Activated CD8-positive, alpha-beta memory T cell treated with anti-CD3 and anti-CD28 coated beads, Interleukin-2, amount 50 U/mL, for 1 hour (primary cell): ENCODE data around the gene MARCHF6.
"Not testable (repeated sequence)": the region's sequence is repeated elsewhere in the genome, so short reads cannot be mapped to it uniquely, and the experiment has no call there.

Experiments
- DNase-seq: peaks from one replicate; pipeline ENCODE4 v3.0.0-alpha.2; 2020; ENCODE audit errors: extremely low read depth

MARCHF6 gene

GRCh38 chr5:10324518-10325370, 28.8 kb upstream of the MARCHF6 start:
- DNase-seq = no peak

DNA sequence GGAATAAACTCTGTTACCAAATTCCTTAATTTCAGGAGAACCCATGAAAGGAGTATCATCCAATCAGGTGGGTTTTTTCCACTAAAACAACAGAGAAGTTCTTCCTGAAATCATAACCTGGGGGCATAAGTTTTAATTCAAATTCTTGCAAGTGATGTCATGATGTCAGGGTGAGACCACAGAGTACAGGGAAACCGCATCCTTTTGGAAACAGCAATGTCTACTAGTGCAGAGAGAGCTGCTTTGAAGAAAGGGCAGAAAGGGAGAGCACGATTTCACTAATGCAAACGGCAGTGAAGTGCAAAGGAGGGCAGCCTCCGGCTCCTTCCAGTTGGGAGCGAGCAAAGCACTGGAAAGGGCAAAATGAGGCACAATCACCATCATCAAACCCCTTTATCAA, 25.2 kb upstream of the MARCHF6 start:
- DNase-seq = no peak

- no peak for DNase-seq
Observed at GRCh38 chr5:10329446-10329819, 24.1 kb upstream of the MARCHF6 start.

- DNase-seq = no peak
Observed at GRCh38 chr5:10329820-10330481, 23.5 kb upstream of the MARCHF6 start.

- DNase-seq = no peak
Observed at GRCh38 chr5:10330511-10331230, 22.8 kb upstream of the MARCHF6 start.

DNA sequence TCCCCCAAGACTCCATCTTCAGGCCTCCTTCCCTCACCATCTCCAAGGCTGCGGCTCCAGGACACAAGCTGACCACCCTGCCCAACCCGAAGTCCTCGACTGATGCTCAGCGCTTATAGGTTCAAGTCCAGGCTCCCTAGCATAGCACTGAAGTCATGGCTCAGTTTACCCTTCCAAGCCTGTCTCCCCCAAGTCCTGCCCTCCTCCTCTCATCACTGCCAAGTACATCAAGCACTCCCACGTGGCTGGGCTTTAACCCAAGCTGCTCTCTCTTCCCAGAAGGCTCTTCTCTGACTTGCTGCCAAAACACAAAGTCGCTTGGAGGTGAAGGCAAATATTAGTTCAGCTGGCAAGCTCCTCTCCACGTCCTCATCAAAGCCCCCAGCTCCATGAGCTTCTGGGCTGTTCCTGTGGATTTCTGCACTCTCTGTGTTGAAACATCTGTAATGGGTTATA, 22.1 kb upstream of the MARCHF6 start:
- no peak for DNase-seq

- DNase-seq = no peak
Observed at GRCh38 chr5:10332301-10332700, 21.2 kb upstream of the MARCHF6 start.

DNA sequence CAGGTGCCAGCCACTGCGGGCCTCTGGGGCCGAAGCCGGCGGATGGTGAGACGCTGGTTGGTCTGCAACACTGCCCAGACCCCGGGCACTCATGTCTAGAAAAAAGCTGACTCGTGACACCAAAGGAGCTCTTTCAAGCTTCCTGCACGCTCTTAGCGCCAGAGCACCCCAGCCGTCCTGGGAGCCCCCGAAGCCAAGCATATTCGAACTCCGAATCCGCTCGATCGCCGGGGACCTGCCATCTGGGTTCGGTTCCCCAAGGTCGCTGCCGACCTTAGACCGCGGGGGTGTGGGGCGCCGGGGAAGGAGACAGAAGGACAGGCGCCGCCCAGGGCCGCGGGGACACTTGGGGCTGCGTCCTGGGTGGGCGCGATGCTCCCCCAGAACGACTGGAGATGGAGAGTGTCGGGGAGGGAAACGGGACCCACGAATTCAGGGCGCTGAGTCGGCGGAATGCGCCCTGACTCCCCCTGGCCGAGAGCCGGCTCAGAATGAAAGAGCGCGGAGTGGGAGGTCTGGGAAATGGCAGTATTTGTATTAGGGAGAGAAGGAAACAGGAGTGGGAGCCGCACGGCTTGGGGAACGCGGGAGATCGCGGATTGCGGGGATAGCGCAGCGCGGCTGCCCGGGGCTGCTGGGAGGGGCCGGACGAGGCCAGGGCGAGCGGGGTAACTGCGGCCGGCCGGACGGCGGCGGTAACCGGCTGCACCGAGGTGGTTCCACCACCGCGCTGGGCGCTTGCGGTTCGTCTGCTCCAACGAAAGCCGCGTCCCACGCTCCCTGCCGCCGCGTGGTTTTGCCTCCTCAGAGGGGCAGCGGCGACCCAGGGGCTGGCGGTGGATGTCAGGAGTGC, 20.1 kb upstream of the MARCHF6 start:
- DNase-seq = no peak

DNA sequence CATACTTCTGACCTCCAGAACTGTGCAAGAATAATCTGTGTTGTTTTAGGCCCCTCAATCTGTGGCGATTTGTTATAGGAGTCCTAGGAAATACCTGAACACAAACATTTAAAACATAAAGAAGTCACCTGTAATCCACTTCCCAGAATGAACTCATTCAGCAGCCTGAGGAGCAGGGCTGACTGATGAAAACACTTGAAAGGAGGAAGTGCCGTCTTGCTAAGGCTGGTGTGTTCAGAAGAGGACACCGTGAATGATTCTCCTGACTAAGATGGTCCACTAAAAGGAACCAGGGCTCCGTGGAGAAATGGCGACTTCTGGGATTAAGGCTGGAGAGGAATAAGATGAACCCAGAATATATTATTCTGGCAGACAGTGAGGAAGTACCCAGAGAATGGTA, 18.7 kb upstream of the MARCHF6 start:
- no peak for DNase-seq

DNA sequence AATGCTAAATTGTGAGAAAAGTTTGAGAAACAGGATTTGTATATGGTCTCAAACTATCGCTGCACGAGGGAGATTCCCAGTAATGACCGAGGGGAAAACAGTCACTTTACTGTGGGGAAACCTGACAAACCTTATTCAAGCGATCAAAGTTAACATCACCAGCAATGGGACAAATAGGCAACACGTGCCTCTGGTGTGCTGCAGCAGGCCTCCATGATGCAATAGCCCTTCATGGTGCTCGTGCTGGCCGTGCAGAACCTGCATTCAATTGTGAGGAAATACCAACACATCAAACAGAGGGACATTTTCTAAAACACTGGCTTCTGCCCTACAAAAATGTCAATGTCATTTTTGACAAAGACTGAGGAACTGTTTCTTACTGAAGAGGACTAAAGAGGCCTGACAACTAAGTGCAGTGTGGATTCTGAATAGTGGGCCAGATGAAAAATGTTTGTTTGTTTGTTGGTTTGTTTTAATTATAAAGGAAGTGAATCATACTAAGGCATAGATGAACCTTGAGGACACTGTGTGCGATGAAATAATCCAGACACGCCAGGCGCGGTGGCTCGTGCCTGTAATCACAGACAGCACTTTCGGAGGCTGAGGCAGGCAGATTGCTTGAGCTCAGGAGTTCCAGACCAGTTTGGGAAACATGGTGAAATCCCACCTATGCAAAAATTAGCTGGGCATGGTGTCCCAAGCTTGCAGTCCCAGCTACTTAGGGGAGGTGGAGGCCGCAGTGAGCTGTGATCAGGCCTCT, 17.6 kb upstream of the MARCHF6 start:
- DNase-seq = no peak

DNA sequence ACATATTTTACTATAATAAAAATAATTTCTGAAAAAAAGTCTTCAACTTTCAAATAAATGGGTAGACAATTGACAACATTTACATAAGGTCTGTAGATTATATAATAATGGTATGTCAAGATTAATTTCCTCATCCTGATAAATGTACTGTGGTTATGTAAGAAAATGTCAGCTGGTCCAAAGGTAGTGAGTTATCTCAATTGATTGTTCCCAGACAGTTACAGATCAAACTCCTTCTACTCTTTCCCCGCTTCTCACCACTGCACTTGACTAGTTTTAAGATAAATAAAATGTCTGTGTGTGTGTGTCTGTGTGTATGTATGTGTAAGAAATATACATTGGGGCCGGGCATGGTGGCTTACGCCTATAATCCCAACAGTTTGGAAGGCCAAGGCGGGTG, 16.4 kb upstream of the MARCHF6 start:
- DNase-seq = no peak

DNA sequence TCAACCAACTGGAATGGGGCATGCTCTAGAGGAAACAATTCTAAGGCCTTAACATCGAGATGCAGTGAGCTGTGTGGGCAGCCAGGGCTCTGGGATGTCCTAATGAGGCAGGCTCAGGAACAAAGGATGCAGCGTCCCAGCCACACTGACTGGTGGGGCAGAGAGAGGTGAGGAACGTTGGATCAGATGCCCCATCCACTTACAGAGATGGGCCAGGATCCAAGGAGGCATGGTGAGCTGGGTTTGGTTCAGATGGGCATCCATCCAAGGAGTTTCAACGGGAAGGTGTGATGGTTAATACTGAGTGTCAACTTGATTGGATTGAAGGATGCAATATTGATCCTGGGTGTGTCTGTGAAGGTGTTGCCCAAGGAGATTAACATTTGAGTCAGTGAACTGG, 15.5 kb upstream of the MARCHF6 start:
- no peak for DNase-seq

DNA sequence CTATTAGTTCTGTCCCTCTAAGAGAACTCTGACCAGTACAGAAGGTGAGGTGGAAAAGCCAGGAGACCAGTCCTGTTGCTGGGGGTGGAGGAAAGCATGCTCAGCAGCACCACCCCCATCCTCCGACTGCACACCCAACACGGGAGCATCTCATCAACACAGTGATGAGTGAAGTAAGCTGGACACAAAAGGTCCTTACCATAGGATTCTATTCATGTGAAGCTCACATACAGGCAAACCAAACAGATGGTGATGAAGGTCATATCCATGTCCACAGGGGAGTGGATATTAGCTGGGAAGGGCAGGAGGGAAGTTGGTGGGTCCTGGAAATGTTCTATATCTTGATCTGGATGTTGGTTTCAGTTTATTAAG, 14.8 kb upstream of the MARCHF6 start:
- no peak for DNase-seq

- DNase-seq = no peak
Observed at GRCh38 chr5:10339058-10339811, 14.3 kb upstream of the MARCHF6 start.

GRCh38 chr5:10339958-10340357, 13.5 kb upstream of the MARCHF6 start:
- no peak for DNase-seq

DNA sequence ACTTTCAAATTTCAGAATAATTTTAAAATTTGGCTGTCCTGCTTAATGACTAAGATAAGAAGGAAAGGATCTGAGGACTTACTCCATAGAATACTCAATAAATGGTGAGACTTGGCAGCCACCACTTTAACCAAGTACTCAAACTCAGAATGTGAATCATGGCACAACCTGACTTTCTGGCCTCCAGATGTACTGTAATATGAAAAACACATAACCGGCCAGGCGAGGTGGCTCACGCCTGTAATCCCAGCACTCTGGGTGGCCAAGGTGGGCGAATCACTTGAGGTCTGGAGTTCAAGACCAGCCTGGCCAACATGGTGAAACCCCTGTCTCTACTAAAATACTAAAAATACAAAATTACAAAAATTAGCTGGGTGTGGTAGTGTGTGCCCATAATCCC, 10.0 kb upstream of the MARCHF6 start:
- DNase-seq = no peak

DNA sequence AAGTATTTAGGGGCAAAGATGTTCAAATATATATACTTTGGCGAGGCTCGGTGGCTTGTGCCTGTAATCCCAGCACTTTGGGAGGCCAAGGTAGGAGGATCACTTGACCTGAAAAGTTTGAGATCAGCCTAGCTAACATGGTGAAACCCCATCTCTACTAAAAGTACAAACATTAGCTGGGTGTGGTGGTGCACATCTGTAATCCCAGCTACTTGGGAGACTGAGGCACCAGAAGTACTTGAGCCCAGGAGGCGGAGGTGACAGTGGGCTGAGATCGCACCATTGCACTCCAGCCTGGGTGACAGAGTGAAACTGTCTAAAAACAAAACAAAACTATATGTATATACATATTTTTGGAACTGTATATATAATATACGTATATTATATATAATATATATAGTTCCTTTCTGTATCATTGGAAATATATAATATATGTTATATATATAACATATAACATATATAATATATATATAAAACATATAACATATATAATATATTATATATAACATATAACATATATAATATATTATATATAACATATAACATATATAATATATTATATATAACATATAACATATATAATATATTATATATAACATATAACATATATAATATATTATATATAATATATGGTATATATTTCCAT, 8.9 kb upstream of the MARCHF6 start:
- not testable (repeated sequence) for DNase-seq

DNA sequence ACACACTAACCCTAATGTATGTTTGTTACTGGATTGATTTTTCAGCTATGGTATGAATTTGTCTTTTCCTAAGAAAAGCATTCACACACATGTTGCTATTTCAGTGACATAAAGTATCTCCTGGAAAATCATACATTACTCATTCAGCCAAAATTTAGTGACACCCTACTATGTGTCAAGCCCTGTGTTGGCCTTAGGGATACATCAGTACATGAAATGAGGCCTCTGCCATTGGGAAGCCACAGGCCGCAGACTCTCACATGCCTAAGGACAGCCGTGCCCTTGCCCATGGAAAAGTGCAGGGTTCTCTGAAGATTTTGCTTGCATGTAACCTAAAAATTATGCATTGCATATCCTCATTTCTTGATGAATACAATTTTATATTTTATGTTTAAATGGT, 5.2 kb upstream of the MARCHF6 start:
- DNase-seq = no peak

DNA sequence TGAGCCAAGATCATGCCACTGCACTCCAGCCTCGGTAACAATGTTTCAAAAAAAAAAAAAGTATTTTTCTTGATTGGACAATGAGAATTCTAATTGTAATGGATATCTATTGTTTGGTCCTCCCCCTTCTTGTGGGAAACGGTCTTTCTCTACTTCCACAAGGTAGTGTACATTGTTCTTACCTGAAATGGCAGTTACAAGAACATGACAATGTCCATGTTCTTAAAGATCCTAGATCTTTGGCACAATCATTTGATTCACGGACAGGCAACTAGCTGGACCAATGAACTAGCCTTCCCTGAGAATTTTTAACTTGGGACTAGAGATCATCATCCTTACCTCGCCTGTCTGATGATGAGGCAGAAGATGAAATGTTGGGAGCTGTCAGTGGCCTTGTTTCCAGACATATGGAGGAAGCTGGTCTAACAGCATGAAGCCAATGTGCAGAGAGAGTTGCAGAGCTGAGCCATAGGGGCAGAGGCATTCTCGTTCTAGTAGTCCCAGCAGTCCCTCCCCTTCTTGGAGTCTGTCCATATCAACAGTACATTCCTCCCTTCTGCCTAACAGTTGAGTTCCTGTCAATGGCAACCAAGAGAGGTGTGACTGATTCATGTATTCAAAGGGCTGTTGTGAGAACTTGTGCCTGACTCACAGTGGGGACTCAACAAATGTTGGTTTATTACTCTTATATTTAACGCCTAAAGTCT, 2.1 kb upstream of the MARCHF6 start:
- DNase-seq = no peak
